Stimulated activated CD8-positive, alpha-beta memory T cell treated with anti-CD3 and anti-CD28 coated beads, Interleukin-12 subunit alpha, Interleukin-12 subunit beta, amount 100 ng/mL, for 24 hours (primary cell): ENCODE data around the gene SUPT5H.

ENCODE experiments used
- DNase-seq: peaks from one replicate; pipeline ENCODE4 v3.0.0-alpha.2; 2020; ENCODE audit errors: extremely low read depth

The SUPT5H gene

GRCh38 chr19:39497701-39497995 lies 52.3 kb downstream of the SUPT5H start:
- DNase-seq, result no peak

- no peak for DNase-seq
Observed at GRCh38 chr19:39497996-39498797, 52.8 kb downstream of the SUPT5H start.

- no peak for DNase-seq
Observed at GRCh38 chr19:39498798-39499642, 53.6 kb downstream of the SUPT5H start, which contains the start of gene DLL3. Gene DLL3, plus strand, starts transcription at chr19:39498947. Its CDS starts 28 bp downstream, at chr19:39498975.

GRCh38 chr19:39499932-39500331 lies 54.5 kb downstream of the SUPT5H start:
- DNase-seq, result no peak

- no peak for DNase-seq
Observed at GRCh38 chr19:39500543-39500942, 55.2 kb downstream of the SUPT5H start.

GRCh38 chr19:39501340-39501739 lies 56.0 kb downstream of the SUPT5H start:
- DNase-seq, result no peak

GRCh38 chr19:39502640-39503417 lies 57.4 kb downstream of the SUPT5H start:
- DNase-seq, result peak; percentile 38

- no peak for DNase-seq
Observed at GRCh38 chr19:39506598-39506943, 61.2 kb downstream of the SUPT5H start.

GRCh38 chr19:39506944-39507714 lies 61.7 kb downstream of the SUPT5H start:
- peak; percentile 42 for DNase-seq

GRCh38 chr19:39507715-39508364 lies 62.5 kb downstream of the SUPT5H start:
- DNase-seq, result no peak

- DNase-seq, result no peak
Observed at GRCh38 chr19:39508629-39509028, 63.2 kb downstream of the SUPT5H start.

GRCh38 chr19:39509233-39509632 lies 63.9 kb downstream of the SUPT5H start:
- DNase-seq, result no peak

- no peak for DNase-seq
Observed at GRCh38 chr19:39512988-39513387, 67.6 kb downstream of the SUPT5H start.

- DNase-seq, result no peak
Observed at GRCh38 chr19:39514840-39515550, 69.6 kb downstream of the SUPT5H start, which contains the start of gene SELENOV. Gene SELENOV, plus strand, starts transcription at chr19:39515139. Its CDS starts 74 bp downstream, at chr19:39515213.

GRCh38 chr19:39515551-39516191 lies 70.3 kb downstream of the SUPT5H start:
- no peak for DNase-seq

GRCh38 chr19:39516270-39516669 lies 70.9 kb downstream of the SUPT5H start:
- no peak for DNase-seq

- DNase-seq, result no peak
Observed at GRCh38 chr19:39517432-39517831, 72.0 kb downstream of the SUPT5H start.

GRCh38 chr19:39518458-39518857 lies 73.1 kb downstream of the SUPT5H start:
- no peak for DNase-seq

GRCh38 chr19:39518975-39519374 lies 73.6 kb downstream of the SUPT5H start:
- DNase-seq, result no peak
